SK-N-SH treated with all-trans-retinoic acid at 6 μM for 48 hours (cell line): ENCODE measurements around the gene FLRT2.

Experiments used
- ATAC-seq: fragments of 200-7000 bp; cut with Tn5 transposase; 3 replicates; pipeline ENCODE4 v1.9.1; 2020; ENCODE audit warnings: mild to moderate bottlenecking, moderate library complexity
- ARNTL ChIP-seq: fragments of 450-650 bp; formaldehyde crosslinking; IDR thresholded peaks from 2 replicates; pipeline ENCODE4 v1.5.0; 2020; ENCODE audit warnings: low read depth, mild to moderate bottlenecking, moderate library complexity, borderline replicate concordance
- BACH2 ChIP-seq: fragments of 250-450 bp; sonication (Bioruptor Pico); IDR thresholded peaks from 2 replicates; pipeline ENCODE4 v1.9.0; 2021; ENCODE audit warnings: mild to moderate bottlenecking, borderline replicate concordance
- CREB5 ChIP-seq: fragments of 250-450 bp; sonication (Bioruptor Pico); IDR thresholded peaks from 2 replicates; pipeline ENCODE4 v1.5.1; 2020; ENCODE audit warnings: low read depth, mild to moderate bottlenecking, moderate library complexity
- CSDC2 ChIP-seq: fragments of 250-450 bp; sonication (Bioruptor Pico); IDR thresholded peaks from 2 replicates; pipeline ENCODE4 v1.5.0; 2020; ENCODE audit warnings: mild to moderate bottlenecking, moderate library complexity
- CSRNP3 ChIP-seq: fragments of 250-450 bp; sonication (Bioruptor Pico); IDR thresholded peaks from 2 replicates; pipeline ENCODE4 v1.5.1; 2021; ENCODE audit warnings: mild to moderate bottlenecking, moderate library complexity
- ESRRG ChIP-seq: fragments of 250-450 bp; sonication (Bioruptor Pico); IDR thresholded peaks from 2 replicates; pipeline ENCODE4 v1.6.1; 2021; ENCODE audit warnings: mild to moderate bottlenecking
- GLIS3 ChIP-seq: fragments of 250-450 bp; sonication (Bioruptor Pico); IDR thresholded peaks from 2 replicates; pipeline ENCODE4 v1.5.0; 2020; ENCODE audit warnings: mild to moderate bottlenecking, moderate library complexity
- ISL1 ChIP-seq: fragments of 250-450 bp; sonication (Bioruptor Pico); IDR thresholded peaks from 2 replicates; pipeline ENCODE4 v2.1.2; 2022; ENCODE audit warnings: mild to moderate bottlenecking, moderate library complexity
- OSR1 ChIP-seq: fragments of 250-450 bp; sonication (Bioruptor Pico); IDR thresholded peaks from 2 replicates; pipeline ENCODE4 v1.8.0; 2022; ENCODE audit warnings: moderate library complexity, mild to moderate bottlenecking, inconsistent platforms
- PATZ1 ChIP-seq: fragments of 250-450 bp; sonication (Bioruptor Pico); IDR thresholded peaks from 2 replicates; pipeline ENCODE4 v1.8.0; 2020; ENCODE audit warnings: mild to moderate bottlenecking, moderate library complexity, borderline replicate concordance
- POU6F1 ChIP-seq: fragments of 250-450 bp; sonication (Bioruptor Pico); IDR thresholded peaks from 2 replicates; pipeline ENCODE4 v1.8.0; 2021; ENCODE audit warnings: low read depth, mild to moderate bottlenecking, moderate library complexity, borderline replicate concordance
- PPARA ChIP-seq: fragments of 250-450 bp; sonication (Bioruptor Pico); IDR thresholded peaks from 2 replicates; pipeline ENCODE4 v1.5.0; 2020; ENCODE audit warnings: mild to moderate bottlenecking, borderline replicate concordance
- RARB ChIP-seq: fragments of 250-450 bp; sonication (Bioruptor Pico); IDR thresholded peaks from 2 replicates; pipeline ENCODE4 v1.8.0; 2021; ENCODE audit warnings: mild to moderate bottlenecking, moderate library complexity
- SNAI2 ChIP-seq: fragments of 250-450 bp; sonication (Bioruptor Pico); IDR thresholded peaks from 2 replicates; pipeline ENCODE4 v1.5.0; 2020; ENCODE audit warnings: mild to moderate bottlenecking, moderate library complexity
- TOX ChIP-seq: fragments of 250-450 bp; sonication (Bioruptor Pico); IDR thresholded peaks from 2 replicates; pipeline ENCODE4 v1.8.0; 2021; ENCODE audit warnings: mild to moderate bottlenecking, moderate library complexity, borderline replicate concordance
- TSHZ2 ChIP-seq: fragments of 250-450 bp; sonication (Bioruptor Pico); IDR thresholded peaks from 2 replicates; pipeline ENCODE4 v1.5.0; 2020; ENCODE audit warnings: mild to moderate bottlenecking, moderate library complexity
- ZC3H10 ChIP-seq: fragments of 250-450 bp; sonication (Bioruptor Pico); IDR thresholded peaks from 2 replicates; pipeline ENCODE4 v1.5.1; 2021; ENCODE audit warnings: mild to moderate bottlenecking, moderate library complexity
- ZFP3 ChIP-seq: fragments of 250-450 bp; sonication (Bioruptor Pico); IDR thresholded peaks from 2 replicates; pipeline ENCODE4 v1.5.0; 2020; ENCODE audit warnings: mild to moderate bottlenecking, moderate library complexity
- ZFP30 ChIP-seq: fragments of 450-650 bp; formaldehyde crosslinking; IDR thresholded peaks from 2 replicates; pipeline ENCODE4 v1.5.0; 2022; ENCODE audit warnings: mild to moderate bottlenecking, moderate library complexity
- ZNF565 ChIP-seq: fragments of 450-650 bp; formaldehyde crosslinking; conservative IDR thresholded peaks from 2 replicates; pipeline ENCODE4 v1.5.0; 2020; ENCODE audit warnings: low read depth, mild to moderate bottlenecking, moderate library complexity
- ZNF8 ChIP-seq: fragments of 450-650 bp; formaldehyde crosslinking; IDR thresholded peaks from 2 replicates; pipeline ENCODE4 v1.5.0; 2020; ENCODE audit warnings: mild to moderate bottlenecking, moderate library complexity

FLRT2 gene

GRCh38 chr14:85695300-85695699 lies 165.4 kb downstream of the FLRT2 start:
- no peak for ATAC-seq
- TF ChIP-seq RARB, result no peak

- TF ChIP-seq ZNF565 (CRISPR knock-in tag) (no peak), ZNF8 (CRISPR knock-in tag) (no peak)
- ATAC-seq, result no peak
These were observed 171.2 kb downstream of the FLRT2 start for GRCh38 chr14:85701116-85701515.

GRCh38 chr14:85701763-85702162 lies 171.8 kb downstream of the FLRT2 start:
- TF ChIP-seq ZFP3 (CRISPR knock-in tag), result no peak
- TF ChIP-seq ESRRG (CRISPR knock-in tag), result no peak
- TF ChIP-seq TOX (CRISPR knock-in tag), result no peak
- TF ChIP-seq BACH2 (CRISPR knock-in tag), result no peak
- TF ChIP-seq ZFP30, result no peak
- no peak for TF ChIP-seq SNAI2 (CRISPR knock-in tag)
- no peak for TF ChIP-seq PATZ1 (CRISPR knock-in tag)
- TF ChIP-seq CSRNP3 (CRISPR knock-in tag), result no peak
- no peak for TF ChIP-seq ARNTL
- TF ChIP-seq GLIS3 (CRISPR knock-in tag), result no peak
- no peak for TF ChIP-seq TSHZ2 (CRISPR knock-in tag)
- no peak for TF ChIP-seq ISL1 (CRISPR knock-in tag)
- ATAC-seq, result no peak

GRCh38 chr14:85702191-85702590 lies 172.2 kb downstream of the FLRT2 start:
- no peak for ATAC-seq
- TF ChIP-seq OSR1 (CRISPR knock-in tag) (no peak), ZFP3 (CRISPR knock-in tag) (no peak), RARB (no peak), ZNF8 (CRISPR knock-in tag) (no peak), PATZ1 (CRISPR knock-in tag) (no peak), GLIS3 (CRISPR knock-in tag) (no peak), ZC3H10 (CRISPR knock-in tag) (no peak), ZFP30 (no peak), CSDC2 (CRISPR knock-in tag) (no peak), BACH2 (CRISPR knock-in tag) (no peak), CREB5 (CRISPR knock-in tag) (no peak), ISL1 (CRISPR knock-in tag) (no peak), POU6F1 (CRISPR knock-in tag) (no peak), CSRNP3 (CRISPR knock-in tag) (no peak), PPARA (CRISPR knock-in tag) (no peak), ESRRG (CRISPR knock-in tag) (no peak), TOX (CRISPR knock-in tag) (no peak)
